Neural cell (in vitro differentiated cells): ENCODE results near the gene AK2. TPM values are rescaled to one million over a fixed set of nuclear protein-coding genes. Genes with fewer than 3 reads are reported as not detected.

Experiments used
- H2AFZ ChIP-seq: fragments of 200-600, 300-800 bp; sonication (generic), shearing (Covaris generic); 2 replicates; pipeline ENCODE4 v1.6.0; 2014; ENCODE audit warnings: low read depth, mild to moderate bottlenecking, antibody characterized with exemption, low read length, moderate library complexity
- H3F3A ChIP-seq: fragments of 200-600 bp; shearing (Covaris generic); 2 replicates; pipeline ENCODE4 v1.6.1; 2016; ENCODE audit warnings: mild to moderate bottlenecking, moderate library complexity, mixed read lengths, antibody characterized with exemption, low read length; ENCODE audit not compliant: insufficient read depth, poor library complexity, severe bottlenecking
- H3K27ac ChIP-seq: fragments of 200-600, 300-800 bp; sonication (generic), shearing (Covaris generic); 2 replicates; pipeline ENCODE4 v1.5.1; 2014; ENCODE audit warnings: mild to moderate bottlenecking, low read length, moderate library complexity
- H3K27me3 ChIP-seq: fragments of 300-800, 200-600 bp; sonication (generic), shearing (Covaris generic); 2 replicates; pipeline ENCODE4 v1.6.0; 2014; ENCODE audit warnings: mild to moderate bottlenecking, low read depth, low read length, moderate library complexity; ENCODE audit not compliant: insufficient read depth
- H3K36me3 ChIP-seq: fragments of 300-800, 200-600 bp; sonication (generic), shearing (Covaris generic); 2 replicates; pipeline ENCODE4 v1.5.1; 2014; ENCODE audit warnings: mild to moderate bottlenecking, antibody characterized with exemption, low read length, moderate library complexity; ENCODE audit not compliant: insufficient read depth
- H3K4me2 ChIP-seq: fragments of 300-800, 200-600 bp; sonication (generic), shearing (Covaris generic); 2 replicates; pipeline ENCODE4 v1.6.0; 2014; ENCODE audit warnings: mild to moderate bottlenecking, low read length
- H3K4me3 ChIP-seq: fragments of 300-800, 200-600 bp; sonication (generic), shearing (Covaris generic); 2 replicates; pipeline ENCODE4 v1.5.1; 2014; ENCODE audit warnings: mild to moderate bottlenecking, low read length, moderate library complexity
- H3K79me2 ChIP-seq: fragments of 200-600 bp; shearing (Covaris generic); replicated peaks from 2 replicates; pipeline ENCODE4 v1.6.0; 2014; ENCODE audit warnings: mild to moderate bottlenecking, low read length, moderate library complexity; ENCODE audit not compliant: insufficient read depth
- H3K9ac ChIP-seq: fragments of 300-800, 200-600 bp; sonication (generic), shearing (Covaris generic); 2 replicates; pipeline ENCODE4 v1.6.1; 2016; ENCODE audit warnings: mild to moderate bottlenecking, low read length, mixed read lengths
- H3K9me2 ChIP-seq: fragments of 200-600 bp; shearing (Covaris generic); 2 replicates; pipeline ENCODE4 v1.6.1; 2016; ENCODE audit warnings: mild to moderate bottlenecking, low read length, mixed read lengths; ENCODE audit not compliant: insufficient read depth
- H3K9me3 ChIP-seq: fragments of 200-600, 300-800 bp; sonication (generic), shearing (Covaris generic); 2 replicates; pipeline ENCODE4 v1.6.1; 2016; ENCODE audit warnings: mild to moderate bottlenecking, mixed run types, low read length, moderate library complexity, mixed read lengths
- H4K20me1 ChIP-seq: fragments of 200-600 bp; shearing (Covaris generic); 2 replicates; pipeline ENCODE4 v1.6.1; 2016; ENCODE audit warnings: mild to moderate bottlenecking, mixed run types; ENCODE audit not compliant: insufficient read depth
- EP300 ChIP-seq: fragments of 450-650 bp; conservative IDR thresholded peaks from 2 replicates; pipeline ENCODE4 v1.6.1; 2014; ENCODE audit warnings: antibody characterized with exemption, mild to moderate bottlenecking, moderate library complexity; ENCODE audit not compliant: poor library complexity, severe bottlenecking
- EZH2 ChIP-seq: fragments of 200-600, 300-800 bp; shearing (Covaris generic), sonication (generic); IDR thresholded peaks from 2 replicates; pipeline ENCODE4 v1.6.1; 2014; ENCODE audit warnings: antibody characterized with exemption, low read length, borderline replicate concordance, mild to moderate bottlenecking; ENCODE audit not compliant: insufficient read depth, poor library complexity, severe bottlenecking
- MXI1 ChIP-seq: fragments of 450-650 bp; conservative IDR thresholded peaks from 2 replicates; pipeline ENCODE4 v1.6.1; 2014; ENCODE audit warnings: antibody characterized with exemption, mild to moderate bottlenecking; ENCODE audit not compliant: poor library complexity, severe bottlenecking
- POLR2AphosphoS5 ChIP-seq: IDR thresholded peaks from 2 replicates; pipeline ENCODE4 v1.6.1; 2012
- RAD21 ChIP-seq: fragments of 450-650 bp; conservative IDR thresholded peaks from 2 replicates; pipeline ENCODE4 v1.6.1; 2014; ENCODE audit warnings: antibody characterized with exemption, mild to moderate bottlenecking, moderate library complexity
- SMC3 ChIP-seq: fragments of 450-650 bp; conservative IDR thresholded peaks from 2 replicates; pipeline ENCODE4 v1.6.1; 2014; ENCODE audit warnings: antibody characterized with exemption, mild to moderate bottlenecking, moderate library complexity; ENCODE audit not compliant: poor library complexity
- TAF1 ChIP-seq: IDR thresholded peaks from 2 replicates; pipeline ENCODE4 v1.6.1; 2012; ENCODE audit warnings: low read depth
- polyA plus RNA-seq: library from polyadenylated mRNA; depleted of rRNA; stranded (reverse); fragments of >200 nt; gene quantifications from 2 replicates; pipeline ENCODE4 v1.2.3, GENCODE V29; 2014
- TF ChIP-seq, protein P1 (sequence below): fragments of 450-650 bp; IDR thresholded peaks from 2 replicates; pipeline ENCODE4 v1.5.1; 2014; ENCODE audit warnings: antibody characterized with exemption, mild to moderate bottlenecking, moderate library complexity; ENCODE audit not compliant: poor library complexity, severe bottlenecking
- TF ChIP-seq, protein P2 (sequence below): IDR thresholded peaks from 2 replicates; pipeline ENCODE4 v1.6.1; 2012; ENCODE audit warnings: borderline replicate concordance

Gene AK2
- polyA plus RNA-seq, 1 donor from 2014 or later = 107 TPM

DNA sequence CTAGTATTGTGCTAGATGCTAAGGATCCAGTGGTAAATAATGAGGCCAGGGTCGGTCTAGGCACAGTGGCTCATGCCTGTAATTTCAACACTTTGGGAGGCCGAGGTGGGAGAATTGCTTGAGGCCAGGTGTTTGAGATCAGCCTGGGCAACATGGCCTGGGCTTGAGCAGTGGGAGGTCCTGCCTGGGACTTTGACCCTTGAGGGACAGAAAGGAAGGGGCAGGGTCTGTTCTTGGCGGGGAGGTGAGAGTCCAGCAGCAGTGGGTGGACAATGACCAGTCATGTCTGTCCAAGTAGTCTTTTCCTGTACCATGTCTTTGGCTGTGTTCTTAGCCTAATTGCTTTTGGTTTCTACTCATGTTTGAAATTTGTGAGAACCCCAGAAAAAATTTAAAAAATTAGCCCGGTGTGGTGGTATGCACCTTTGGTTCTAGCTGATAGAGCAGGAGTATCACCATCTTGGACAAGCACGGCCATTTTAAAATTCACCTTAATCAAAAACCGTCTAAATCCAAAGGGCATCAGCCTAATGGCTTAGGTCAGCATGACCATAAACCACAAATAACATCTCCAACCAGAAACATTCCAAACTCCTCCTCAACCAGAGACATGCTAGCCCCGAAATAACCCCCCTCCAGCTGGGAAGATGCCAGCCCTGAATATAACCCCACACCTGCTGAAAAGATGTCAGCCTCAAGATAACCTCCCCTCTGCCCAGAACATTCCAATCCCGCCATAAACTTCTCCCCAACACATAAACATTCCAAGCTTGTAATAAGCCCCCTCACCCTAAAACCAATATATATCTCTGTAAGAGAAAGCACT is 6.8 kb upstream of the AK2 start:
- no peaks in the 10 kb centered on the region for H3K27me3 ChIP-seq
- H4K20me1 ChIP-seq = no peaks in the 10 kb centered on the region
- no peak overlapping the region for H2AFZ ChIP-seq
- H3K36me3 ChIP-seq = no peaks in the 10 kb centered on the region
- no peak overlapping the region for H3K4me3 ChIP-seq
- H3K27ac ChIP-seq = no peak overlapping the region
- H3K9me3 ChIP-seq = no peaks in the 10 kb centered on the region
- H3K4me2 ChIP-seq = no peak overlapping the region
- no peaks in the 10 kb centered on the region for H3K9me2 ChIP-seq
- no peaks in the 10 kb centered on the region for H3F3A ChIP-seq
- TF ChIP-seq EZH2 (no peak), RAD21 (no peak)
- TF ChIP-seq, protein P1, sequence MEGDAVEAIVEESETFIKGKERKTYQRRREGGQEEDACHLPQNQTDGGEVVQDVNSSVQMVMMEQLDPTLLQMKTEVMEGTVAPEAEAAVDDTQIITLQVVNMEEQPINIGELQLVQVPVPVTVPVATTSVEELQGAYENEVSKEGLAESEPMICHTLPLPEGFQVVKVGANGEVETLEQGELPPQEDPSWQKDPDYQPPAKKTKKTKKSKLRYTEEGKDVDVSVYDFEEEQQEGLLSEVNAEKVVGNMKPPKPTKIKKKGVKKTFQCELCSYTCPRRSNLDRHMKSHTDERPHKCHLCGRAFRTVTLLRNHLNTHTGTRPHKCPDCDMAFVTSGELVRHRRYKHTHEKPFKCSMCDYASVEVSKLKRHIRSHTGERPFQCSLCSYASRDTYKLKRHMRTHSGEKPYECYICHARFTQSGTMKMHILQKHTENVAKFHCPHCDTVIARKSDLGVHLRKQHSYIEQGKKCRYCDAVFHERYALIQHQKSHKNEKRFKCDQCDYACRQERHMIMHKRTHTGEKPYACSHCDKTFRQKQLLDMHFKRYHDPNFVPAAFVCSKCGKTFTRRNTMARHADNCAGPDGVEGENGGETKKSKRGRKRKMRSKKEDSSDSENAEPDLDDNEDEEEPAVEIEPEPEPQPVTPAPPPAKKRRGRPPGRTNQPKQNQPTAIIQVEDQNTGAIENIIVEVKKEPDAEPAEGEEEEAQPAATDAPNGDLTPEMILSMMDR = no peak
- no peaks in the 10 kb centered on the region for H3K79me2 ChIP-seq
- no peak overlapping the region for H3K9ac ChIP-seq

DNA sequence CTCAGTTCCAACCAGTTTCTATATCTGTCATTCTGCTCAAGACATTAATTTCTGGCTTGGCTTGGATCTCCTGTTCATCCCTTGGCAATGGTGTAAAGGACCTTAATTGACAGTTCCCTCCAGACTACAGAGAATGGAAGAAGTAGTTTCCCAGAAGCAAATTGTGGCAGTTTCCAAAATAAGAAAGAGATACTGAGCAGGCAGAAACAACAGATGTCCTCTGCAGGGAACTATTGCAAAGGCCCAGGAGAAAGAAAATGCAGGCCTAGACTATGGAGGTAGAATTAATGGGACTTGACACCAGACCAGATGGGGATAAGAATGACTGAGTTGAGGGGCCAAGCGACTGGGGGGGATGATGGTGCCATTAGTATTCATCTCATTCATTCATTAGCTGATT is 6.1 kb upstream of the AK2 start:
- no peak overlapping the region for H3K4me3 ChIP-seq
- no peaks in the 10 kb centered on the region for H3K9me2 ChIP-seq
- TF ChIP-seq MXI1 (no peak), TAF1 (no peak), EZH2 (no peak)
- no peak overlapping the region for H3K9ac ChIP-seq
- no peak overlapping the region for H2AFZ ChIP-seq
- H3K9me3 ChIP-seq = no peaks in the 10 kb centered on the region
- H4K20me1 ChIP-seq = no peaks in the 10 kb centered on the region
- H3K36me3 ChIP-seq = no peaks in the 10 kb centered on the region
- no peak overlapping the region for H3K27ac ChIP-seq
- H3K4me2 ChIP-seq = no peak overlapping the region
- no peaks in the 10 kb centered on the region for H3F3A ChIP-seq
- H3K27me3 ChIP-seq = no peaks in the 10 kb centered on the region
- H3K79me2 ChIP-seq = no peaks in the 10 kb centered on the region

DNA sequence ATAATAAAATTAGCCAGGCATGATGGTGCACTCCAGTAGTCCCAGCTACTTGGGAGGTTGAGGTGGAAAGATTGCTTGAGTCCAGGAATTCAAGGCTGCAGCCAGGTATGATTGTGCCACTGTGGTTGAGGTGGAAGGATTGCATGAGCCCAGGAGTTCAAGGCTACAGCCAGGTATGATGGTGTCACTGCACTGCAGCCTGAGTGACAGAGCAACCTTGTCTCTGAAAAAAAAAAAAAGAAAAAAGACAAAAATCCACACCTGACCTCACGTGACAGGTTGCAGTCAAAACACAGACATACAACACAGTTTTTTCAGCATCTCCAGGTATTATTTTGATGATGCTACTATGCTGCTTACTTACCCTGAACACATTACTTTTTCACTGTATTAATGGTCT is 4.3 kb upstream of the AK2 start:
- H3K27ac ChIP-seq = no peak overlapping the region
- H4K20me1 ChIP-seq = no peaks in the 10 kb centered on the region
- H3K9ac ChIP-seq = no peak overlapping the region

More for the DNA sequence above, 4.3 kb upstream of the AK2 start:
- H3K36me3 ChIP-seq = no peaks in the 10 kb centered on the region
- peaks cover 4% of the 10 kb centered on the region for H3K79me2 ChIP-seq
- H3K27me3 ChIP-seq = no peaks in the 10 kb centered on the region
- no peaks in the 10 kb centered on the region for H3K9me2 ChIP-seq
- H3K4me2 ChIP-seq = no peak overlapping the region
- no peaks in the 10 kb centered on the region for H3F3A ChIP-seq
- no peak overlapping the region for H3K4me3 ChIP-seq
- TF ChIP-seq POLR2AphosphoS5 (no peak), SMC3 (no peak), EP300 (no peak), MXI1 (no peak), EZH2 (no peak), RAD21 (no peak), TAF1 (no peak)
- TF ChIP-seq, protein P2, sequence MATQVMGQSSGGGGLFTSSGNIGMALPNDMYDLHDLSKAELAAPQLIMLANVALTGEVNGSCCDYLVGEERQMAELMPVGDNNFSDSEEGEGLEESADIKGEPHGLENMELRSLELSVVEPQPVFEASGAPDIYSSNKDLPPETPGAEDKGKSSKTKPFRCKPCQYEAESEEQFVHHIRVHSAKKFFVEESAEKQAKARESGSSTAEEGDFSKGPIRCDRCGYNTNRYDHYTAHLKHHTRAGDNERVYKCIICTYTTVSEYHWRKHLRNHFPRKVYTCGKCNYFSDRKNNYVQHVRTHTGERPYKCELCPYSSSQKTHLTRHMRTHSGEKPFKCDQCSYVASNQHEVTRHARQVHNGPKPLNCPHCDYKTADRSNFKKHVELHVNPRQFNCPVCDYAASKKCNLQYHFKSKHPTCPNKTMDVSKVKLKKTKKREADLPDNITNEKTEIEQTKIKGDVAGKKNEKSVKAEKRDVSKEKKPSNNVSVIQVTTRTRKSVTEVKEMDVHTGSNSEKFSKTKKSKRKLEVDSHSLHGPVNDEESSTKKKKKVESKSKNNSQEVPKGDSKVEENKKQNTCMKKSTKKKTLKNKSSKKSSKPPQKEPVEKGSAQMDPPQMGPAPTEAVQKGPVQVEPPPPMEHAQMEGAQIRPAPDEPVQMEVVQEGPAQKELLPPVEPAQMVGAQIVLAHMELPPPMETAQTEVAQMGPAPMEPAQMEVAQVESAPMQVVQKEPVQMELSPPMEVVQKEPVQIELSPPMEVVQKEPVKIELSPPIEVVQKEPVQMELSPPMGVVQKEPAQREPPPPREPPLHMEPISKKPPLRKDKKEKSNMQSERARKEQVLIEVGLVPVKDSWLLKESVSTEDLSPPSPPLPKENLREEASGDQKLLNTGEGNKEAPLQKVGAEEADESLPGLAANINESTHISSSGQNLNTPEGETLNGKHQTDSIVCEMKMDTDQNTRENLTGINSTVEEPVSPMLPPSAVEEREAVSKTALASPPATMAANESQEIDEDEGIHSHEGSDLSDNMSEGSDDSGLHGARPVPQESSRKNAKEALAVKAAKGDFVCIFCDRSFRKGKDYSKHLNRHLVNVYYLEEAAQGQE = no peak
- TF ChIP-seq, protein P1 = no peak
- H3K9me3 ChIP-seq = no peaks in the 10 kb centered on the region
- no peak overlapping the region for H2AFZ ChIP-seq
